SK-N-MC (cell line): Measurements from ENCODE around the gene CHD9.

Source experiments
- EZH2 ChIP-seq: fragments of 200-600 bp; sonication (generic); IDR thresholded peaks from one replicate; pipeline ENCODE4 v1.6.1; 2017; ENCODE audit warnings: antibody characterized with exemption
- POLR2AphosphoS5 ChIP-seq: IDR thresholded peaks from 2 replicates; pipeline ENCODE4 v1.6.1; 2012; ENCODE audit warnings: mild to moderate bottlenecking, low read depth, low read length, borderline replicate concordance

DNA sequence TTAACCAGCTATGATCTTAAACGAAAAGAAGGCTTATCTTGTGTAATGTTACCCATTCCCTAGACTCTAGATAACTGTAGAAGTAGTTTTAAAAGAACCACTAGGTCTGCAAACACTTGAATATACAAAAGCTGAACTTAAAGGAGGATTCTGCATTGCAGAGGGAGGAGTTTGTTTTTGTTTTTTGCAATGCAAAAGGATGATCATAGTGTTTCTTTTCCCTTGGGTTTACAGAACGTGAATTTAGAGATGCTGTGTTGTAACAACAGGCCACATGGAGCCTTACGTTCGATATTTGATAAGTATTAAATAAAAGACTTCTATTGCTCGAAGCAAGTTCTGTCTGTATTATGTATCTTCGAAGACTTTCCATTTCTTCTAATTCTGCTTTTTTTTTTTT lies 77.6 kb downstream of the CHD9 start:
- no peak for TF ChIP-seq EZH2
- no peak for TF ChIP-seq POLR2AphosphoS5
